HG02623 (cell line): ENCODE results near the gene GLE1.
"Not testable (repeated sequence)": the region's sequence is repeated elsewhere in the genome, so short reads cannot be mapped to it uniquely, and the experiment has no call there.

ENCODE experiments used
- ATAC-seq: cut with Tn5 transposase; IDR thresholded peaks from one replicate; pipeline ENCODE4 v1.9.1; 2021; ENCODE audit warnings: moderate library complexity; ENCODE audit not compliant: unreplicated experiment

Gene GLE1

DNA sequence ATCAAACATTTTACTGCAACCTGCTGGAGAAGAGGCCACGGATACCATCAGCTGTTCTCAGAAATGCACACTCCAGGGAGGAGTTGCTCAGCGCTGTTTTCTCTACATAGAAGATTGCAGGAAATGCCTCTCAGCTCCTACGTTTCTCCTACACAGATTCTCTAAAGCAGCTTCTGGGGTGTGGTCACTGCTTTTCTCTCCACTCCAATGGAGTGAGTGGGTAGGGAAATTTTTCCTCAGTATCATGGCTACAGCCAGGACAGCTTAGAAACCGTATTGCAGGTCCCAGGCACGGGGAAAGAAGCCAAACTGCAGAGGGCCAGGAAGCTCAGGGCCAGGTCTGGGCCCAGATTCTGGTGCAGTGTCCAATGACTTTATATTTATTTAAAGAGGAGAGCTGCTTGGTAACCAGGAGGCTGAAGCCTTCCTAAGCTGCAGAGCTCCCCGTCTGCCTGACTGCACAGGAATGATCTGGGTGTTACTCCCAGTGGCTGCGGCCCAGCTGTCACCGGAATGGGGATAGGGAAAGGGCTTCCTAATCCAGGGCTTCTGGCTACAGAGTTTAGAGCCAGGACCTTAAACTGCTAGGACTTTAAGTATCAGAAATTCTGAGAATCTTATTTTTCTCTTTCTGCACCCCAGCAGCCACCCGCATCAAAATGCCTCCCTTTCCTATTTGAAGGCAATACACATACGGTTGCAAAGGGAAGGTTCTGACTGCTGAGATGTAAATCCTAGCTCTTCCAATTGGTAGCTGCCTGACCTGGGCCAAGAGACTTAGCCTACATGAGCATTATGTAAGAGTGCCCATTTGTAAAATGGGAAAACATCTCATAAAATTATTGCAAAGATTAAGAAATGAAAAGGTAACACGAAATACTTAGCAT, 46.5 kb downstream of the GLE1 start:
- no peak for ATAC-seq

GRCh38 chr9:128551657-128552152, 47.2 kb downstream of the GLE1 start:
- peak; percentile 25 for ATAC-seq

- peak; percentile 81 for ATAC-seq
These were observed 47.7 kb downstream of the GLE1 start, which contains the start of gene SPTAN1 for GRCh38 chr9:128552153-128552743. Gene SPTAN1 (plus strand): TSS chr9:128552587. CDS start chr9:128566741, 14,154 bp downstream.

GRCh38 chr9:128552744-128553440, 48.4 kb downstream of the GLE1 start:
- ATAC-seq: peak; percentile 24

GRCh38 chr9:128553728-128554127, 49.2 kb downstream of the GLE1 start:
- no peak for ATAC-seq

GRCh38 chr9:128554155-128554862, 49.8 kb downstream of the GLE1 start:
- ATAC-seq: no peak

- ATAC-seq: no peak
These were observed 50.7 kb downstream of the GLE1 start for GRCh38 chr9:128555180-128555721.

DNA sequence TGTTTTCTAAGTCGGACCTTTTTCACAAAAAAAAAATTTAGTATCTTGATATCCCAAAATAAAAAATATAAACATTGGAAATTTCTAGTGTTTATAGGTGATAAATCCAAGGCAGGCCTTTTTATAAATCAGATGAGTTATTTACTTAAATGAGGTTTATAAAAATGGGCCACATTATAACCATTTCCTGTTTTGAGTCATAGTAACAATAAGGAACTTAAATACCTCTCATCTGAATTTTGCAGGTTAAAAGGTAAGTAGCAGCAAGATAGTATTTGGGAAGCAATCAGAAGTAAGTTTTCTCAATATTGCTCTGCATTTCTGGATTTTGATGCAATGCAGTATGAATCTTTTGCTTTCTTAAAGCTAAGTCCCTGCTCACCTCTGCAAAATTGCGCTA, 51.8 kb downstream of the GLE1 start:
- no peak for ATAC-seq

DNA sequence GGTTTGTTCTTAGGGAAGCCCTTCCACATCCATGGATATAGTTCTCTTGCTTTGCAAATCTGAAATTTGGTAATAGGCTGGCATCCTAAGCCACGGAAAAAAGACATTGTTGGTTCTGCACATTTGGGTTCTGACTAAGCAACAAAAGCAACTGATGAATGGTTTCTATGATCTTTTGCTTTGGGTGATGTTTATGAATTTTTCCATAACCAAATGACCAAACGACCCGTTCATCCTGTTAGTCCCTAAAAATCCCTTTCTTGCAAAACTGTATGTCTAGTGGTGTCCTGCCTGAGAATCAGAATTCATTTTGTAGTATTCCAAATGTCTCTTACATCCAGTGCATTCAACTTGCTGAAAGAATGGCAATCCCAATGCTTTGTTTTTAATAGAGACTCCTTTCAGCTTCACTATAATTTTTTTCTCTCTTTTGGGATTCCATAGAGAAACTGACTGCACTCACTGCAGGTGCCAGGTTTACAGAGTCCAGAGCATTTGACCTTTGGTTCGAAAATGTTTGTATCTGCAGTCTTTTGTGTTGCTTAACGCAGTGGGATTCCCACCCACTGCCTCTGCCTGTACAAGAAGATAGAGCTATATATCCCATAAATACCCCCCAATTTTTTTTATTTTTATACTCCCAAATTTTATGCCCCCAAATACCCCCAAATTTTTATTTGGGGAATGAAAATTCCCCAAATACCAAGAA, 52.6 kb downstream of the GLE1 start:
- ATAC-seq: no peak

DNA sequence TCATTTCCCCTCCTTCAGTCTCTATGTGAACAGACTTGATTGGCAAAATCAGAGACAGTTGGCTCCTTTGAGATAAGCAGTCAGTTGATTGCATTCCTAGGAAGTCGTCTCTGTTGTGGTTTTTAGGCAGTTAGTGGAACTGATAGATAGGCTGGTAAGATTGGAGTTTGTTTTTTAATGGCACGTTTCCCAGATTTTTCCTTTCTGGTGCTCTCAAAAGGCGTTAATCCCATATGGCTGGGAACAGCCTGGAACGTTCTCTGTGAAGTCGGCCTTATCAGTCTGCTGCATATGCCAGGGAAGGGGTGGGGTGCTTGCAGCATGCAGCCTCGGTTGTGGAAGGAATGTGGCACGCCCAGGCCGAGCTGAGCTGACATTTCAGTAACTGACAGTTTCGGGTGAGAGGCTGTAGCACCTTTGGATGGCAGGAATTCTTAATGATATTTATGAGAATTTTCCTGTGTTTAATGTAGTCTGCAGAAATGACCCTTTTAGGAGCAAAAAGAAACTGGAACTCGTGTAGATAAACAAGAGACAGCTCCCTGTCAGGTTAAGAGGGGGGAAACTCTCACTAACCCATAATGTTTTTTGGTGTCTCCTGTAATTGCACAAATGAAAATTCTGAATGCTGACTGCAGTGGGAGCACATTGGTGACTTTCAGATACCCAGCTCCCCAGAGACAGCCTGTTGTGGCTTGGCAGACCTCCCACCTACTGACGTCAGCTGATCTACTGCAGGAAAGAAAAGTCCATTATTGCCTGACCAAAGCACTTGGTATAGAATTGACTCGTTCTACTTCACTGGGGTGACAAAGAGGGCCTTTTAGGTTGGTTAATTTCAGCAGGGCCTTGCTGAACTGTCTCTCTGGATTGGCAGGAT, 54.2 kb downstream of the GLE1 start:
- ATAC-seq: peak; percentile 67

GRCh38 chr9:128565578-128565977, 61.1 kb downstream of the GLE1 start:
- no peak for ATAC-seq

GRCh38 chr9:128568470-128569078, 64.1 kb downstream of the GLE1 start:
- no peak for ATAC-seq

DNA sequence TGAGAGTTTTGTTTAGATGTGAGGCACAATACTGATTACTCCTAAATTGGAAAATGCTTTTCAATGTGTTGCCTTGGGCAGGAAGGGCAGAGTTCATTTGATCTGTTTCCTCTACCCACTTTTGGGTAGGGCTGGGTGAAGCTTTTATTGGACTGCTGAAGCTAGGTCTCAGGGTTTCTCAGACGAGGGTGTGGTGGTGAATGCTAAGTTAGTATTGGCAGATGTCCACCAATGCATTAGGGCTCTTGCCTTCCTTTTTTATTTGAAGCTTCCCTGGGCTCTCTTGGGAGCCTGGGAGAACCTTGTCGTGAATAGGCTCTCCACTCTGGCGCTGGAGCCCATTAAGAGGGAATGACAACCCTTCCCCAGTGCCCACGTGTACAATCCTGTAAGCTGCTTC, 71.0 kb downstream of the GLE1 start:
- no peak for ATAC-seq

DNA sequence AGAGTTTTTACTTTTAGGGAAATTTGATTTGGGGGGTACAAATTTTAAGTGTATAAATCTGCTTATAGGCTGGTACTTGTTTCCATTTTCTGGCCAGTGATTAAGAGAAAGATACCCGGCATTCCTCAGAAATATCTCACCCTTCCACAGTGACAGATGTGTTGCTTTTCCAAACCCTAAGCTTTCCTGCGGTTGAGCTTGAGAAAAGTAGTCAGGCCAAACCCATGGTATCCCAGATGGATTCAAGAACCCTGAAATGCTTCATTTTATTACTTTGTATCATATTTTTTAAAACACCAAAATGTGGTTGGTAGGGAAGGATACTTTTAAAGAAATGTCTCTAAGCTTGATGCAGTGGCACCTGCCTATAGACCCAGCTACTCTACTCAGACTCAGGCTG, 71.4 kb downstream of the GLE1 start:
- ATAC-seq: no peak

GRCh38 chr9:128577206-128577605, 72.7 kb downstream of the GLE1 start:
- no peak for ATAC-seq

DNA sequence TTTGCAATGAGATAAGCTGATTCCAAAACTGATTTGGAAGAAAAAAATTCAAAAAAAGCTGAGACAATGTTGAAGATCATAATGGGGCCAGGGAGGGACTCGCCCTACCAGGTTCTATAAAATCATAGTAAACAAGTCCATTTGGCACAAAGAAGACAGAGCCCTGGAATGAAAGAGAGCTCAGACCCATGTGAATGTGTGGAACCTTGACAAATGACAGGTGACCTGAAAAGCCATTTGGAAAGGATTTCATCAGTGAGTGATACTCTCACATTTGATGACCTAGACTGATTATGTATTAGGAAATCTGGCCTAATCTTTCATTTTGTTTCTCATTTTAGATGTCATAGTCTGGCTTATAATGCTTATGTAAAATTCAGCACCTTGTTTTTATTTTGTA, 74.7 kb downstream of the GLE1 start:
- no peak for ATAC-seq

DNA sequence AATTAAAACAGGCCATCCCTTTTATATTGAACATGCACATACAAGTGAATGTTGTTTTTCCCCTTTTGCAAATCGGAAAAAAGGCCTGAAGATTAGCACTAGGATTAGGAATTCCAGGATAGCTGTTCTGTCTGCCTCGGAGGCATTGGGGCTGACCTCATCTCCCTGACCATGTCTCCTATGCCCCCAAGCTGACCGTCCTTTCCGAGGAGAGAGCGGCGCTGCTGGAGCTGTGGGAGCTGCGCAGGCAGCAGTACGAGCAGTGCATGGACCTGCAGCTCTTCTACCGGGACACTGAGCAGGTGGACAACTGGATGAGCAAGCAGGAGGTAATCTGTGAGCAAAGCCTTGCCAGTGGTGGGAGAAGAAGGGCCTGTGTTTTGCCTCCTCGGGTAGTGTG, 76.2 kb downstream of the GLE1 start:
- ATAC-seq: no peak

- ATAC-seq: not testable (repeated sequence)
These were observed 80.6 kb downstream of the GLE1 start for GRCh38 chr9:128585155-128585554.

GRCh38 chr9:128586934-128587333, 82.4 kb downstream of the GLE1 start:
- not testable (repeated sequence) for ATAC-seq
